Measurements from ENCODE around the gene SNAPC3. TPM values are rescaled to one million over a fixed set of nuclear protein-coding genes. Genes with fewer than 3 reads are reported as not detected.
A peak's percentile ranks its signal among the peaks of the same experiment; 100 is the strongest.

SNAPC3 gene
- polyA plus RNA-seq, 1 experiment: 12.5 TPM

DNA sequence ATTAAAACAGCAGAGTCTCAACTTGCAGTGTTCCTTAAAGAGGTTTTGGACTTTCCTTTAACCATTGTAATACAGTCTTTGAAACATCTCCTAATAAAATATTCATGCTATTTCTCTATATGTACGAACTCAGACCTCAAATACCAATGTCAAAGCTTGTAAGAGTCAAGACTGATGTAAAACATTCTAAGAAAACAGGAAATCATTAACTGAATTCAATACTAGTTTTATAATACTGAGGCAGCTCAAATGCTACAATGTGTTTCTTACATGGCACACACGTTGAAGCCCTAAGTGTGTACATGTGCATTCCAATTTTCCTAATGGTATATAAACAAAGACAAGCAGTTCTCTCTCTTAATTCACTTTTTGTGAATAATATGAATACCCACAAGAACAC lies 76.5 kb downstream of the SNAPC3 start:
- H3K4me3 ChIP-seq (ENCODE audit: low read depth, low read length): no peak overlapping the region
- CTCF ChIA-PET: interaction anchor here (0.9 kb wide), 1 partner anchor 12 kb away, joined by 3 read pairs; no protein-coding TSS in a partner anchor
- TF ChIP-seq, protein P1, sequence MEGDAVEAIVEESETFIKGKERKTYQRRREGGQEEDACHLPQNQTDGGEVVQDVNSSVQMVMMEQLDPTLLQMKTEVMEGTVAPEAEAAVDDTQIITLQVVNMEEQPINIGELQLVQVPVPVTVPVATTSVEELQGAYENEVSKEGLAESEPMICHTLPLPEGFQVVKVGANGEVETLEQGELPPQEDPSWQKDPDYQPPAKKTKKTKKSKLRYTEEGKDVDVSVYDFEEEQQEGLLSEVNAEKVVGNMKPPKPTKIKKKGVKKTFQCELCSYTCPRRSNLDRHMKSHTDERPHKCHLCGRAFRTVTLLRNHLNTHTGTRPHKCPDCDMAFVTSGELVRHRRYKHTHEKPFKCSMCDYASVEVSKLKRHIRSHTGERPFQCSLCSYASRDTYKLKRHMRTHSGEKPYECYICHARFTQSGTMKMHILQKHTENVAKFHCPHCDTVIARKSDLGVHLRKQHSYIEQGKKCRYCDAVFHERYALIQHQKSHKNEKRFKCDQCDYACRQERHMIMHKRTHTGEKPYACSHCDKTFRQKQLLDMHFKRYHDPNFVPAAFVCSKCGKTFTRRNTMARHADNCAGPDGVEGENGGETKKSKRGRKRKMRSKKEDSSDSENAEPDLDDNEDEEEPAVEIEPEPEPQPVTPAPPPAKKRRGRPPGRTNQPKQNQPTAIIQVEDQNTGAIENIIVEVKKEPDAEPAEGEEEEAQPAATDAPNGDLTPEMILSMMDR (IDR thresholded peaks at IDR 0.05; ENCODE audit: insufficient read depth, low read depth, low read length): no peak
- no peaks in the 10 kb centered on the region for H3K27me3 ChIP-seq (ENCODE audit: control insufficient read depth, insufficient read depth, low read length)
- H3K36me3 ChIP-seq (ENCODE audit: control insufficient read depth, insufficient read depth, low read length): peaks cover 2% of the 10 kb centered on the region; the same call in 1 of the 2 replicates
- no peak for DNase-seq (ENCODE audit: low read depth)
- POLR2A ChIA-PET: no interaction called here

DNA sequence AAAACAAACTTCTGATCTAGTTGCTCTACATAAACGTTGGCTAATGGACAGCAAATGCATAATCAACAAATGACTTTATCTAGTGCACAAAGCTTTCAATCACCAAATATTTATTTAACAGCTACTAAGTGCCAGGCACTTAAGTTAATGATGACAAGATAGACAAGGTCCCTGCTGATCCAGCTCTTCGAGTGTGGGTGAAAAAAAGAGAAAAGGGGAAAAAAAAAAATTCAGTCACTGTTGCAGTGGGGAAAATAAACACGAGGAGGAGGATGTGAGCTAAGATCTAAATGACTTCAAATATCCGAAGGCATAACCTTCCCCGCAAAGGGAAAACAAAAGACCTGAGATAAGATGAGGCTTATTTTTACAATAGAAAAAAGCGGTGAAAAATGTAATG lies 78.5 kb downstream of the SNAPC3 start:
- no peaks in the 10 kb centered on the region for H3K27me3 ChIP-seq (ENCODE audit: control insufficient read depth, insufficient read depth, low read length)
- no peak for DNase-seq (ENCODE audit: low read depth)
- peaks cover 7% of the 10 kb centered on the region for H3K36me3 ChIP-seq (ENCODE audit: control insufficient read depth, insufficient read depth, low read length)
- no peak overlapping the region for H3K4me3 ChIP-seq (ENCODE audit: low read depth, low read length)
- POLR2A ChIA-PET: no interaction called here
- TF ChIP-seq, protein P1 (IDR thresholded peaks at IDR 0.05; ENCODE audit: insufficient read depth, low read depth, low read length): no peak
- CTCF ChIA-PET: interaction anchor here (0.6 kb wide), 1 partner anchor 51 kb away, joined by 3 read pairs; no protein-coding TSS in a partner anchor

DNA sequence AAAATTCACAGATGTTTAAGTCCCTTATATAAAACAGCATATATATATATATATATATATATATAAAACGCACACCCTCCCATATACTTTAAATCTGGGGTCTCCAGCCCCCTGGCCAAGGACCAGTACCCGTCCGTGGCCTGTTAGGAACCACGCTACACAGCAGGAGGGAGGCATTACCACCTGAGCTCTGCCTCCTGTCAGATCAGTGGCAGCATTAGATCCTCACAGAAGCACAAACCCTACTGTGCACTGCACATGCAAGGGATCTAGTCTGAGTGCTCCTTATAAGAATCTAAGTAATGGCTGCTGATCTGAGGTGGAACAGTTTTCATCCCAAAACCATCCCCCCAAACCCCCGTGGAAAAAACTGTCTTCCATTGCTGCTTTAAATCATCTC lies 79.1 kb downstream of the SNAPC3 start:
- POLR2A ChIA-PET: no interaction called here
- peaks cover 7% of the 10 kb centered on the region for H3K36me3 ChIP-seq (ENCODE audit: control insufficient read depth, insufficient read depth, low read length)
- TF ChIP-seq, protein P1 (IDR thresholded peaks at IDR 0.05; ENCODE audit: insufficient read depth, low read depth, low read length): no peak
- no peak for DNase-seq (ENCODE audit: low read depth)
- H3K4me3 ChIP-seq (ENCODE audit: low read depth, low read length): no peak overlapping the region
- CTCF ChIA-PET: no interaction called here
- no peaks in the 10 kb centered on the region for H3K27me3 ChIP-seq (ENCODE audit: control insufficient read depth, insufficient read depth, low read length)

DNA sequence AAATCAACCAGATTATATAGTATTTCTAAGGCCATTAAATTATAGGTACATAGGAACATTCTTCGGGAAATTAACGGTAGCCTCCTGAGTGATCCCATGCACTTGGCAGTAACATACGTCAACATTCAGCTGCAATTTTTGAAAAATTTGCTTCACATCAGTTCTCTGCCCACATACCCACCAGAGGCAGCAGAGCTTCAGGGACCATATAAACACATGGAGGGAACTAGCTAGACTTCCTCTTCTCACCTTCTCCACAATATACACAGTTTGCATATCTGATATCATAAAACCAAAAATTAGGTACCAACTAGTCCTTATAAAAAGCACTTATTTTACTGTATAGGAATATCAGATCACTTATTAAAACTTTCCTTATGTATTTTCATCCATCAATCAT lies 83.2 kb downstream of the SNAPC3 start:
- Histone ChIP-seq H3K36me3 (ENCODE audit: control insufficient read depth, insufficient read depth, low read length) (peaks cover 8% of the 10 kb centered on the region; the same call in 1 of the 2 replicates), H3K4me3 (ENCODE audit: low read depth, low read length) (no peak overlapping the region), H3K27me3 (ENCODE audit: control insufficient read depth, insufficient read depth, low read length) (no peaks in the 10 kb centered on the region)
- no peak for DNase-seq (ENCODE audit: low read depth)
- ChIA-PET POLR2A (no interaction called here), CTCF (interaction anchor here (0.7 kb wide), 1 partner anchor 36 kb away, joined by 3 read pairs; no protein-coding TSS in a partner anchor)
- TF ChIP-seq, protein P1 (IDR thresholded peaks at IDR 0.05; ENCODE audit: insufficient read depth, low read depth, low read length): no peak

DNA sequence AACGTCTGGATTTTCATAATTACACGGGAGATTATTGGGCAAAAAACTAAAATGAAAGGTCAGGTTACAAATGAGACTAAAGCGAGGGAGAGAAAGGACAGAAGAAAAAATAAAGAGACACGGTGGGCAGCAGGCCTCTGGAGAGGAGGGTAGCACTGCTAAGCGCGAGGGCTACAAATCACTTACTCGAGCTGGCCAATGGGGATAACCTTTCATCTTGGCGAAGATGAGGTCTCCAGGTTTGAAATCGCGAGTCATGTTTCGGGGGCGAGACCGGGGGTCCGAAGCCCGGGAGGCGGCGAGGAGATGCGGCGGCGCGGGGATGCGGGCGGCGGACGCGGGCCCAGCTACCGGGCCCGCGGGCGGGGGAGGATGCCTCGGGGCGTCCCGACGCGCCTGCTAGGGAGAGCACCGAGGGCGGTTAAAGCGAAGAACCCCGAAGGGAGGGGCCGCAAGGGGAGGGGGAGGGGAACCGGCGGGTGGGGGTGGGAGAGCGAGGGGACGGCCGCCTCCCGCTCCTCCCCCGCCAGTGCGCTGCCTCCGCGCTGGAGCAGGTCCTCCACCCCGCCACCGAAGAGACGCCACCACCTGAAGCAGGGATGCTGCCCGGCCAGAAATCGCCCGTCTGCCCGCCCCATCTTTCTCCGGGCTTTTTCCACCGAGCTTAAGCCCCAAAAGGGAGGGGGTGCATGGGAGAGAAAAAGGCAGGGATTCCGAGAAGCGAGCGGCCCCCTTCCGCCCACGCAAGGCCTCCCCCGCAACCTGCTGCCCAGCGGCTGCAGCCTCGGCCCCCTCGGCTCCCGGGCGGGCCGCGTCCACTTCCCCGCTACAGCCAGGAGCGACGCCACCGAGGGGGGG lies 87.5 kb downstream of the SNAPC3 start:
- CTCF ChIA-PET: interaction anchor here (0.7 to 1.0 kb wide), 2 partner anchors 23 to 28 kb away, joined by 3 to 5 read pairs; no protein-coding TSS in a partner anchor
- DNase-seq (ENCODE audit: low read depth): no peak
- POLR2A ChIA-PET: interaction anchor here (0.5 to 0.6 kb wide), 2 partner anchors 83 to 1630 kb away, joined by 5 to 16 read pairs; no protein-coding TSS in a partner anchor
- Histone ChIP-seq H3K36me3 (ENCODE audit: control insufficient read depth, insufficient read depth, low read length) (peaks cover 5% of the 10 kb centered on the region; the same call in 1 of the 2 replicates), H3K4me3 (ENCODE audit: low read depth, low read length) (peak overlapping the region; percentile 99), H3K27me3 (ENCODE audit: control insufficient read depth, insufficient read depth, low read length) (no peaks in the 10 kb centered on the region)
- TF ChIP-seq, protein P1 (IDR thresholded peaks at IDR 0.05; ENCODE audit: insufficient read depth, low read depth, low read length): no peak

Data from BJ (cell line).